GM18505 (cell line): ENCODE data around the gene NR5A1.

ENCODE experiments used
- ATAC-seq: cut with Tn5 transposase; IDR thresholded peaks from one replicate; pipeline ENCODE4 v1.9.1; 2021; ENCODE audit not compliant: unreplicated experiment
- POLR2A ChIP-seq: IDR thresholded peaks from 4 replicates; pipeline ENCODE4 v1.6.1; 2011; ENCODE audit warnings: borderline replicate concordance; ENCODE audit not compliant: insufficient read depth, insufficient read length; ENCODE audit errors: extremely low read depth

The NR5A1 gene

GRCh38 chr9:124457079-124457886 lies 49.9 kb downstream of the NR5A1 start:
- no peak for ATAC-seq
- no peak for TF ChIP-seq POLR2A

GRCh38 chr9:124456341-124457078 lies 50.7 kb downstream of the NR5A1 start:
- no peak for TF ChIP-seq POLR2A
- ATAC-seq, result no peak

- no peak for TF ChIP-seq POLR2A
- ATAC-seq, result no peak
These were observed 51.4 kb downstream of the NR5A1 start for GRCh38 chr9:124455820-124456219.

- no peak for ATAC-seq
- TF ChIP-seq POLR2A, result no peak
These were observed 52.3 kb downstream of the NR5A1 start for GRCh38 chr9:124454791-124455443.

- no peak for ATAC-seq
- no peak for TF ChIP-seq POLR2A
These were observed 52.9 kb downstream of the NR5A1 start for GRCh38 chr9:124454296-124454695.

GRCh38 chr9:124453586-124454191 lies 53.5 kb downstream of the NR5A1 start:
- ATAC-seq, result no peak
- TF ChIP-seq POLR2A, result no peak

GRCh38 chr9:124452841-124453585 lies 54.2 kb downstream of the NR5A1 start:
- ATAC-seq, result no peak
- no peak for TF ChIP-seq POLR2A

- no peak for TF ChIP-seq POLR2A
- no peak for ATAC-seq
These were observed 54.9 kb downstream of the NR5A1 start for GRCh38 chr9:124452326-124452725.

GRCh38 chr9:124450931-124451661 lies 56.1 kb downstream of the NR5A1 start:
- no peak for TF ChIP-seq POLR2A

GRCh38 chr9:124450241-124450924 lies 56.8 kb downstream of the NR5A1 start, which contains the start of gene ADGRD2:
Gene ADGRD2, plus strand, starts transcription at chr9:124450451. Its CDS starts 1,216 bp downstream, at chr9:124451667.
- ATAC-seq, result no peak
- no peak for TF ChIP-seq POLR2A

More at GRCh38 chr9:124450931-124451661, 56.1 kb downstream of the NR5A1 start:
- ATAC-seq, result no peak

GRCh38 chr9:124449381-124450151 lies 57.6 kb downstream of the NR5A1 start:
- no peak for ATAC-seq
- TF ChIP-seq POLR2A, result no peak
